A673 (cell line): Measurements from ENCODE around the gene APBB2. TPM values are rescaled to one million over a fixed set of nuclear protein-coding genes. Genes with fewer than 3 reads are reported as not detected.

Source experiments
- BruUV-seq: library from RNA; stranded (reverse); fragments of 400-500 nt; replicated peaks from 2 replicates; lab custom pipeline; 2021; lab: Mats Ljungman, UMichigan
- CTCF ChIA-PET: fragments of 300-600 bp; sonication (Branson Sonifier 250); formaldehyde crosslinking; loops from one replicate; lab custom pipeline; 2022; ENCODE audit warnings: antibody characterized with exemption; lab: Charles Lee
- POLR2A ChIA-PET: fragments of 300-600 bp; sonication (Branson Sonifier 250); formaldehyde crosslinking; loops from one replicate; lab custom pipeline; 2022; ENCODE audit warnings: antibody characterized with exemption; ENCODE audit not compliant: low non-redundant PET; lab: Charles Lee
- DNase-seq: peaks from one replicate; pipeline ENCODE4 v3.0.0-alpha.2; 2015; ENCODE audit warnings: low spot score
- H3K27ac ChIP-seq: fragments of 200-600 bp; sonication (generic); 2 replicates; pipeline ENCODE4 v1.5.1; 2016; ENCODE audit warnings: mixed run types, low read depth, mild to moderate bottlenecking, mixed read lengths, antibody characterized with exemption, low read length; ENCODE audit not compliant: poor library complexity, severe bottlenecking
- H3K27me3 ChIP-seq: fragments of 200-600 bp; sonication (generic); replicated peaks from 2 replicates; pipeline ENCODE4 v1.6.1; 2017; ENCODE audit warnings: mixed run types, low read depth, mild to moderate bottlenecking, mixed read lengths, antibody characterized with exemption, low read length; ENCODE audit not compliant: insufficient read depth, poor library complexity
- H3K36me3 ChIP-seq: fragments of 200-600 bp; sonication (generic); 2 replicates; pipeline ENCODE4 v1.6.1; 2016; ENCODE audit warnings: mixed run types, mild to moderate bottlenecking, mixed read lengths, antibody characterized with exemption, low read length; ENCODE audit not compliant: insufficient read depth, poor library complexity, severe bottlenecking
- H3K4me1 ChIP-seq: fragments of 200-600 bp; sonication (generic); 2 replicates; pipeline ENCODE4 v1.6.1; 2017; ENCODE audit warnings: mixed run types, mild to moderate bottlenecking, mixed read lengths, antibody characterized with exemption, low read length; ENCODE audit not compliant: insufficient read depth, poor library complexity, severe bottlenecking
- H3K4me3 ChIP-seq: fragments of 200-600 bp; sonication (generic); 2 replicates; pipeline ENCODE4 v1.5.1; 2016; ENCODE audit warnings: low read depth, mixed run types, mild to moderate bottlenecking, mixed read lengths, low read length; ENCODE audit not compliant: poor library complexity, severe bottlenecking
- H3K9me3 ChIP-seq: fragments of 200-600 bp; sonication (generic); 2 replicates; pipeline ENCODE4 v1.6.1; 2016; ENCODE audit warnings: mixed run types, low read depth, mild to moderate bottlenecking, mixed read lengths, antibody characterized with exemption, low read length; ENCODE audit not compliant: poor library complexity, severe bottlenecking
- EZH2 ChIP-seq: fragments of 200-600 bp; sonication (generic); IDR thresholded peaks from 2 replicates; pipeline ENCODE4 v1.6.1; 2017; ENCODE audit warnings: borderline replicate concordance, low read depth, mild to moderate bottlenecking, mixed read lengths, antibody characterized with exemption, low read length; ENCODE audit not compliant: poor library complexity, severe bottlenecking
- intact Hi-C: fragments of 100-400 bp; cut with micrococcal nuclease; formaldehyde crosslinking; loops from one replicate; pipeline ENCODE4 v1.10.0; 2022; ENCODE audit not compliant: unreplicated experiment
- total RNA-seq: library from RNA; stranded (reverse); gene quantifications from 2 replicates; pipeline ENCODE4 v1.2.3, GENCODE V29; 2021
- TF ChIP-seq, protein P1 (sequence below): fragments of 300-800, 200-600 bp; sonication (generic); conservative IDR thresholded peaks from 2 replicates; pipeline ENCODE4 v1.5.1; 2017; ENCODE audit warnings: low read depth, mild to moderate bottlenecking, antibody characterized with exemption, low read length, moderate library complexity, mixed read lengths

APBB2 gene
- total RNA-seq, 1 experiment from 2014 or later: 10.3 TPM

DNA sequence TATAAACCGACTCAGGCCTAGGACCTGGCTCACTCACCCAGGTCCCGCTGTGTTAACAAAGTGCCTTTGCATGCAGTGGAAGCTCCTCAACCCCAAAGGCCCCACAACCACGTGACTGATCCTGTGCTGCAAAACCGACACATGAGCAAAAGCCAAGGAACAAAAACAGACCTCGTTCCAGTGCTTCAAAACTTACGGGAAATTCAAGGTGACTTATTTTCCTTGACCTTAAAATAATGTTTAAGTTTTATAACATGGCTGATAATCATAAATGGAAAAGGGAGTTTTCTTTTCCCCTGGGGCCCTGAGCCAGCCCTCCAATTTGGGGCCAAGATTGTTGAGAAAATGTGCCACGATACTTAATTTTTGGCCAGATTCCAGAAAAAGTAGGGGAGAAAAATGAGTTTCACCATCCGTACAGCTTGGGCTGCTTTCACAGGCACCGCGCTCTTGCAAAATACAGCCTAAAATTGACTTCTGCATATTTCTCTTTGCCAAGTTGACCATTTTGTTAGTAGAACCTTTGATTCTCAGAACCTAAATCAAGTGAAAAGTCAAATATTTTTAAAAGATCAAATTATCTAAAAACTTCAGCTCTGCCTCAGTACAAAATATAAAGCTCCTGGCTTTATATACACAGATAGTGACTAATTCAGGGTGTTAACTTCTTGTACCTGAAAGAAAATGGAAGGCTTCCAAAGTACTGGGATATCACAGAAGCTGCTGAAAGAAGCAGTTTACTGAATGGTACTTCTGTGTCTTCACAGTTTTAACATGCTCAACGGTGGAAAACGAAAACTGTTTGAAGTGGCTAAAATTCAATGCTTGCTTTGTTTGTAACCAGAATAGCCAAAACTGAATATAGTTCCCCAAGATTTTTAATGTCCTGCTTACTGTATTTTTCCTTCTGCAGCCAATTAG, 93.8 kb downstream of the APBB2 start:
- no peaks in the 10 kb centered on the region for H3K36me3 ChIP-seq
- H3K4me1 ChIP-seq: no peaks in the 10 kb centered on the region
- DNase-seq: no peak
- no peak overlapping the region for H3K4me3 ChIP-seq
- no peaks in the 10 kb centered on the region for H3K27me3 ChIP-seq
- TF ChIP-seq EZH2: no peak
- TF ChIP-seq, protein P1, sequence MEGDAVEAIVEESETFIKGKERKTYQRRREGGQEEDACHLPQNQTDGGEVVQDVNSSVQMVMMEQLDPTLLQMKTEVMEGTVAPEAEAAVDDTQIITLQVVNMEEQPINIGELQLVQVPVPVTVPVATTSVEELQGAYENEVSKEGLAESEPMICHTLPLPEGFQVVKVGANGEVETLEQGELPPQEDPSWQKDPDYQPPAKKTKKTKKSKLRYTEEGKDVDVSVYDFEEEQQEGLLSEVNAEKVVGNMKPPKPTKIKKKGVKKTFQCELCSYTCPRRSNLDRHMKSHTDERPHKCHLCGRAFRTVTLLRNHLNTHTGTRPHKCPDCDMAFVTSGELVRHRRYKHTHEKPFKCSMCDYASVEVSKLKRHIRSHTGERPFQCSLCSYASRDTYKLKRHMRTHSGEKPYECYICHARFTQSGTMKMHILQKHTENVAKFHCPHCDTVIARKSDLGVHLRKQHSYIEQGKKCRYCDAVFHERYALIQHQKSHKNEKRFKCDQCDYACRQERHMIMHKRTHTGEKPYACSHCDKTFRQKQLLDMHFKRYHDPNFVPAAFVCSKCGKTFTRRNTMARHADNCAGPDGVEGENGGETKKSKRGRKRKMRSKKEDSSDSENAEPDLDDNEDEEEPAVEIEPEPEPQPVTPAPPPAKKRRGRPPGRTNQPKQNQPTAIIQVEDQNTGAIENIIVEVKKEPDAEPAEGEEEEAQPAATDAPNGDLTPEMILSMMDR: no peak
- no peaks in the 10 kb centered on the region for H3K9me3 ChIP-seq
- POLR2A ChIA-PET: no interaction called here
- intact Hi-C loops: no loop called here
- CTCF ChIA-PET: no interaction called here
- H3K27ac ChIP-seq: no peak overlapping the region
- BruUV-seq: no TSS peak

DNA sequence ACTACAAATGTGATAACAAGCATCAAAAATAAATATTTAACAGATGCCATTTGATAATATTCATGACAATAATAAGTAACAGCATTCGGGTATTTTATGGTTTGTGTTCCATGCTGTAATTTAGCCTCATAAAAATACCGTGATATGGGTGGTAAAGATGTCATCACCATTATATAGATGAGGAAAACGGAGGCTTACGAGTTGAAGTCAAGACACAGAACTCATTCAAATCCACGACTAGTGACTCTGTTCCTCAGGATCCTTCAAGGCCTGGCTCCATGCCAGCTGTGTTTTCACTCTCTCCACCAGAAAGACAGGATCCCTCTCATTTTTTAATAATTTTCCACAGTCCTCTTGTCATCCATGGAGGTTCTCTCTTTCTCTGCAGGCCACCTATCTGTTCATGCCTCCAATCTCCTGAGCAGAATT, 94.5 kb downstream of the APBB2 start:
- DNase-seq: no peak
- Histone ChIP-seq H3K4me3 (no peak overlapping the region), H3K36me3 (no peaks in the 10 kb centered on the region), H3K27ac (no peak overlapping the region), H3K27me3 (no peaks in the 10 kb centered on the region), H3K4me1 (no peaks in the 10 kb centered on the region), H3K9me3 (no peaks in the 10 kb centered on the region)
- TF ChIP-seq, protein P1: no peak
- no peak for TF ChIP-seq EZH2
- ChIA-PET POLR2A (no interaction called here), CTCF (no interaction called here)
- no TSS peak for BruUV-seq
- intact Hi-C loops: no loop called here

DNA sequence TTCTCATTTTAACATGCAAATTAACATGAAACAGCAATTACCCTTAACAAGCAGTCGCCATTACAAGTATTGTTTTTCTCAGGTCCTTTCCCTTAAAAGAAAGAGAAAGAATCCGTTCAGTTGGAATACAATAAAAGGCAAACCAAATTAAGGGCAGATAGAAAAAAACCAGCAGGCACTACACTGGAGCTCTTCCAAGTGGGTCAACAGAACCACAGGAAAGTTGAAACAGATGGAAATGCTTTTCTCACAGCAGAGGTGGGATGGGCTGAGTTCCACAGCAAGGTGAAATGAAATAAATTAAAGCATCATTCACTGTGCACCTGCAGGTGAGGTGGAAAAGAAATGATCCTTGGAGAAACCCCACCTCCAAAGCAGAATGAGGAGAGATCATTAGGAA, 102.6 kb downstream of the APBB2 start:
- CTCF ChIA-PET: no interaction called here
- no peak for TF ChIP-seq EZH2
- TF ChIP-seq, protein P1: no peak
- no peak for DNase-seq
- H3K36me3 ChIP-seq: no peaks in the 10 kb centered on the region
- no TSS peak for BruUV-seq
- intact Hi-C loops: no loop called here
- H3K4me1 ChIP-seq: no peaks in the 10 kb centered on the region
- no peak overlapping the region for H3K27ac ChIP-seq
- H3K9me3 ChIP-seq: no peaks in the 10 kb centered on the region
- H3K4me3 ChIP-seq: no peak overlapping the region
- no peaks in the 10 kb centered on the region for H3K27me3 ChIP-seq
- POLR2A ChIA-PET: no interaction called here
